ENCODE results near the gene ARL11.

ARL11 gene

GRCh38 chr13:49610176-49610575, 18.1 kb upstream of the ARL11 start:
- in situ Hi-C loops (cut with MboI; ENCODE audit: low sequenced_read_pairs): loop anchor here (25.0 kb wide), 1 partner anchor 323 kb away; no protein-coding TSS in a partner anchor

GRCh38 chr13:49612042-49612441, 16.3 kb upstream of the ARL11 start:
- in situ Hi-C loops (cut with MboI; ENCODE audit: low sequenced_read_pairs): loop anchor here (25.0 kb wide), 1 partner anchor 325 kb away; no protein-coding TSS in a partner anchor

- in situ Hi-C loops (cut with MboI; ENCODE audit: low sequenced_read_pairs): loop anchor here (25.0 kb wide), 1 partner anchor 329 kb away; no protein-coding TSS in a partner anchor
These were observed 12.3 kb upstream of the ARL11 start for GRCh38 chr13:49615836-49616675.

- in situ Hi-C loops (cut with MboI; ENCODE audit: low sequenced_read_pairs): loop anchor here (25.0 kb wide), 1 partner anchor 329 kb away; no protein-coding TSS in a partner anchor
These were observed 11.6 kb upstream of the ARL11 start for GRCh38 chr13:49616676-49617065.

GRCh38 chr13:49620170-49620621, 8.1 kb upstream of the ARL11 start:
- in situ Hi-C loops (cut with MboI; ENCODE audit: low sequenced_read_pairs): loop anchor here (25.0 kb wide), 1 partner anchor 333 kb away; no protein-coding TSS in a partner anchor

GRCh38 chr13:49622174-49622946, 5.9 kb upstream of the ARL11 start:
- in situ Hi-C loops (cut with MboI; ENCODE audit: low sequenced_read_pairs): loop anchor here (25.0 kb wide), 1 partner anchor 335 kb away; no protein-coding TSS in a partner anchor

- in situ Hi-C loops (cut with MboI; ENCODE audit: low sequenced_read_pairs): loop anchor here (25.0 kb wide), 1 partner anchor 337 kb away; no protein-coding TSS in a partner anchor
These were observed 4.1 kb upstream of the ARL11 start for GRCh38 chr13:49624229-49624628.

- in situ Hi-C loops (cut with MboI; ENCODE audit: low sequenced_read_pairs): no loop called here
These were observed 2.8 kb upstream of the ARL11 start for GRCh38 chr13:49625392-49626079.

- in situ Hi-C loops (cut with MboI; ENCODE audit: low sequenced_read_pairs): no loop called here
These were observed 1.1 kb downstream of the ARL11 start for GRCh38 chr13:49629196-49629938.

GRCh38 chr13:49629947-49630346, 1.6 kb downstream of the ARL11 start:
- in situ Hi-C loops (cut with MboI; ENCODE audit: low sequenced_read_pairs): no loop called here

- in situ Hi-C loops (cut with MboI; ENCODE audit: low sequenced_read_pairs): no loop called here
These were observed 2.3 kb downstream of the ARL11 start for GRCh38 chr13:49630580-49630979.

GRCh38 chr13:49632156-49632555, 3.8 kb downstream of the ARL11 start:
- in situ Hi-C loops (cut with MboI; ENCODE audit: low sequenced_read_pairs): no loop called here

- in situ Hi-C loops (cut with MboI; ENCODE audit: low sequenced_read_pairs): no loop called here
These were observed 5.4 kb downstream of the ARL11 start for GRCh38 chr13:49633710-49634109.

- in situ Hi-C loops (cut with MboI; ENCODE audit: low sequenced_read_pairs): no loop called here
These were observed 7.5 kb downstream of the ARL11 start for GRCh38 chr13:49635599-49636433.

- in situ Hi-C loops (cut with MboI; ENCODE audit: low sequenced_read_pairs): no loop called here
These were observed 8.4 kb downstream of the ARL11 start for GRCh38 chr13:49636705-49637104.

GRCh38 chr13:49638030-49638743, 9.9 kb downstream of the ARL11 start:
- in situ Hi-C loops (cut with MboI; ENCODE audit: low sequenced_read_pairs): no loop called here

- in situ Hi-C loops (cut with MboI; ENCODE audit: low sequenced_read_pairs): no loop called here
These were observed 10.4 kb downstream of the ARL11 start for GRCh38 chr13:49638744-49639072.

- in situ Hi-C loops (cut with MboI; ENCODE audit: low sequenced_read_pairs): no loop called here
These were observed 13.5 kb downstream of the ARL11 start for GRCh38 chr13:49641801-49642291.
